ENCODE data around the gene TXNL1.

DNA sequence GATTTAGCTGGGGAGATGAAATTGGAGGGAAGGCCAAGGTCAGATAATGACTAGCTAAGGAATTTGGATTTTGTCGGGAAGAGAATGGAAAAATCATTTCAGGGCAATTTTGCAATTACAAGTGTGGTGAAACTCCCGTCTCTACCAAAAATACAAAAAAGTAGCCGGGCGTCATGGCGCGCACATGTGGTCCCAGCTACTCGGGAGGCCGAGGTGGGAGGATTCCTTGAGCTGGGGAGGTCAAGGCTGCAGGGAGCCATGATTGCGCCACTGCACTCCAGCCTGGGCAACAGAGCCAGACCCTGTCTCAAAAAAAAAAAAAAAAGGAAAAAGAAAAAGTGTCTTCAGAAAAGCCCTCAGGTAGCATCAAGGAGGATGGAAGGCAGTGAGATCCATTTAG is 1.2 kb upstream of the TXNL1 start:
- no peak for TF ChIP-seq POLR2A (IDR thresholded peaks at IDR 0.05)
- TF ChIP-seq, protein P1, sequence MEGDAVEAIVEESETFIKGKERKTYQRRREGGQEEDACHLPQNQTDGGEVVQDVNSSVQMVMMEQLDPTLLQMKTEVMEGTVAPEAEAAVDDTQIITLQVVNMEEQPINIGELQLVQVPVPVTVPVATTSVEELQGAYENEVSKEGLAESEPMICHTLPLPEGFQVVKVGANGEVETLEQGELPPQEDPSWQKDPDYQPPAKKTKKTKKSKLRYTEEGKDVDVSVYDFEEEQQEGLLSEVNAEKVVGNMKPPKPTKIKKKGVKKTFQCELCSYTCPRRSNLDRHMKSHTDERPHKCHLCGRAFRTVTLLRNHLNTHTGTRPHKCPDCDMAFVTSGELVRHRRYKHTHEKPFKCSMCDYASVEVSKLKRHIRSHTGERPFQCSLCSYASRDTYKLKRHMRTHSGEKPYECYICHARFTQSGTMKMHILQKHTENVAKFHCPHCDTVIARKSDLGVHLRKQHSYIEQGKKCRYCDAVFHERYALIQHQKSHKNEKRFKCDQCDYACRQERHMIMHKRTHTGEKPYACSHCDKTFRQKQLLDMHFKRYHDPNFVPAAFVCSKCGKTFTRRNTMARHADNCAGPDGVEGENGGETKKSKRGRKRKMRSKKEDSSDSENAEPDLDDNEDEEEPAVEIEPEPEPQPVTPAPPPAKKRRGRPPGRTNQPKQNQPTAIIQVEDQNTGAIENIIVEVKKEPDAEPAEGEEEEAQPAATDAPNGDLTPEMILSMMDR (IDR thresholded peaks at IDR 0.05), result no peak

All from heart left ventricle (tissue), 13 donors.